ENCODE results near the gene RNF187. TPM values are rescaled to one million over a fixed set of nuclear protein-coding genes. Genes with fewer than 3 reads are reported as not detected.

The RNF187 gene
- total RNA-seq, 2 experiments from 2014 or later: 257 to 478 TPM

- ChIA-PET POLR2A (interaction anchor here (0.7 to 3.7 kb wide), 7 partner anchors 11 to 82 kb away, joined by 3 to 74 read pairs (median 16); partner anchors contain the start of gene TRIM11), CTCF (ENCODE audit: unreplicated experiment) (interaction anchor here (0.6 kb wide), 1 partner anchor 12 kb away, joined by 3 read pairs; no protein-coding TSS in a partner anchor)
- Histone ChIP-seq H3K79me2 (ENCODE audit: insufficient read depth, low read depth, low read length) (peaks cover 51% of the 10 kb centered on the region; the same call in 1 of the 2 replicates), H3K4me2 (ENCODE audit: low read length) (peak overlapping the region; percentile 100), H2AFZ (ENCODE audit: low read length) (no peak overlapping the region), H3K36me3 (ENCODE audit: insufficient read depth, low read length) (peaks cover 60% of the 10 kb centered on the region), H3K4me1 (ENCODE audit: insufficient read depth, low read length, poor library complexity, severe bottlenecking) (peaks cover 41% of the 10 kb centered on the region), H3K4me3 (ENCODE audit: low read depth, low read length, poor library complexity, severe bottlenecking) (peak overlapping the region; percentile 97), H3K9me2 (ENCODE audit: insufficient read depth, low read length) (no peaks in the 10 kb centered on the region), H3K27ac (ENCODE audit: low read depth, low read length, poor library complexity, severe bottlenecking) (peak overlapping the region; percentile 92), H3K9me3 (ENCODE audit: low read length) (no peaks in the 10 kb centered on the region), H4K20me1 (ENCODE audit: insufficient read depth, low read length) (no peaks in the 10 kb centered on the region)
- intact Hi-C loops (cut with micrococcal nuclease; ENCODE audit: unreplicated experiment): loop anchor here (5.0 kb wide), 1 partner anchor 853 kb away; the partner anchor contains the start of gene CCSAP
- DNase-seq (ENCODE audit: low spot score): peak; percentile 59
- no peak for TF ChIP-seq EZH2phosphoT487 (IDR thresholded peaks at IDR 0.05; ENCODE audit: borderline replicate concordance, low read depth, low read length)
- TF ChIP-seq CTCF (conservative IDR thresholded peaks at IDR 0.05; ENCODE audit: low read length): no peak
- BruUV-seq (replicated peaks): no TSS peak
These were observed 1.9 kb downstream of the RNF187 start for GRCh38 chr1:228488818-228489674.

DNA sequence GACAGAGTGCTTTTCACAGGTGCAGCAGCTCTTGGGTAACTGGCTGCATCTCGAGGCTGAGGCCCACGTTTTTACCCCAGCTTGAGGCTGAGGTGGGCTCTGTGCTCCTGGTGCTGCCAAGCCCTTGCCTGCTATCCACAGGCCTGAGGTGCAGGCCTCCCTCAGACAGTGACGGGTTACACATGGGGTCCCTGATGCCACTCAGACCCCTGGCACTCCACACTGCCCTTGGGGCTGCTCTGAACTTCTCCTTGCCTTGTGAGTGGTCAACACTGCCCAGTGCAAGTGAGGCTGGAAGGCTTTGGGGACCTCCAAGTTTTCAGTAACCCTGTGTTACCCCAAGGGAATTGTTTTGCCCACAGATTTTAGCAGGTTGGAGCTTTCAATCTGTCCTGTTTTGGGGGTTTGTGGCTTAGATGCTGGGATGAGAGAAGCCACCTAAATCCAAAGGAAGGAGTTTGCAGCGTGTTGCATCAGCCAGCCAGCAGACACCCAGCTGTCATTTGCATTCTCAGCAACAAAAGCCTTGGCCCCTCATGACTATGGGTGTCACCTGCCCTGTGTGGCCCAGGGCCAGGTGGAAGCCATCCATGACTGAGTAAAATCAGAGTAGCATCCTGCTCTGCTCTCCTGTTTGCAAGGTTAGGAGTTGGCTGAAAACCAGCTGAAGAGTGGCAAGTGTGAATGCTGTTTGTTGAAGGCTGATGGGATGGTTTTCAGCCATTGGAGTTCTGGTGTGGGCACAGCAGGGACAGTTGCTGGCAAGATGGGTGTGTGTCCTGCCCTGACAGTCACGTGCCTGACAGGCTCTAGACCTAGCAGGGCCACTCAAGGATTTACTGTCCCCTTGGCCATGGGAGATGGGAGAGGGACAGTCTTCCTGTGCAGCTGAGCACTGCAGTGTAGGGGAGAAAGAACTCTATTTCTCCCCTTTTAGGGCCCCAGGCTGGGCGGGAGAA, 3.2 kb downstream of the RNF187 start:
- H3K27ac ChIP-seq (ENCODE audit: low read depth, low read length, poor library complexity, severe bottlenecking): peak overlapping the region; percentile 92
- H3K4me2 ChIP-seq (ENCODE audit: low read length): peak overlapping the region; percentile 100
- BruUV-seq (replicated peaks): no TSS peak
- no peaks in the 10 kb centered on the region for H3K9me3 ChIP-seq (ENCODE audit: low read length)
- intact Hi-C loops (cut with micrococcal nuclease; ENCODE audit: unreplicated experiment): no loop called here
- peak; percentile 96 for DNase-seq (ENCODE audit: low spot score)
- no peaks in the 10 kb centered on the region for H4K20me1 ChIP-seq (ENCODE audit: insufficient read depth, low read length)
- no peaks in the 10 kb centered on the region for H3K9me2 ChIP-seq (ENCODE audit: insufficient read depth, low read length)
- POLR2A ChIA-PET: interaction anchor here (0.6 to 3.7 kb wide), 7 partner anchors 8 to 337 kb away, joined by 3 to 74 read pairs (median 16); a partner anchor contains a TSS
- TF ChIP-seq CTCF (conservative IDR thresholded peaks at IDR 0.05; ENCODE audit: low read length) (no peak), EZH2phosphoT487 (IDR thresholded peaks at IDR 0.05; ENCODE audit: borderline replicate concordance, low read depth, low read length) (no peak)
- CTCF ChIA-PET (ENCODE audit: unreplicated experiment): interaction anchor here (0.8 kb wide), 1 partner anchor 32 kb away, joined by 3 read pairs; no protein-coding TSS in a partner anchor
- peaks cover 37% of the 10 kb centered on the region for H3K4me1 ChIP-seq (ENCODE audit: insufficient read depth, low read length, poor library complexity, severe bottlenecking)
- H3K4me3 ChIP-seq (ENCODE audit: low read depth, low read length, poor library complexity, severe bottlenecking): peak overlapping the region; percentile 97
- no peak overlapping the region for H2AFZ ChIP-seq (ENCODE audit: low read length)
- peaks cover 73% of the 10 kb centered on the region for H3K36me3 ChIP-seq (ENCODE audit: insufficient read depth, low read length)
- H3K79me2 ChIP-seq (ENCODE audit: insufficient read depth, low read depth, low read length): peaks cover 48% of the 10 kb centered on the region; the same call in 1 of the 2 replicates
